Breast epithelium (tissue), 3 donors: Measurements from ENCODE around the gene PRDM16.

Source experiments
- POLR2A ChIP-seq: fragments of 450-650 bp; IDR thresholded peaks from one replicate; pipeline ENCODE4 v1.6.1; 2016; ENCODE audit warnings: antibody characterized with exemption, mild to moderate bottlenecking, moderate library complexity
- POLR2AphosphoS5 ChIP-seq, 3 donors: sonication (generic); formaldehyde crosslinking; IDR thresholded peaks; one replicate each; pipeline ENCODE4 v1.6.1; 2017; ENCODE audit warnings: antibody characterized with exemption in 3 of 3
- TF ChIP-seq, protein P1 (sequence below), 3 donors: fragments of 450-650 bp; IDR thresholded peaks; one replicate each; pipeline ENCODE4 v1.5.1; 2016 to 2017; ENCODE audit warnings: antibody characterized with exemption in 3 of 3, mild to moderate bottlenecking in 3 of 3, moderate library complexity in 3 of 3

DNA sequence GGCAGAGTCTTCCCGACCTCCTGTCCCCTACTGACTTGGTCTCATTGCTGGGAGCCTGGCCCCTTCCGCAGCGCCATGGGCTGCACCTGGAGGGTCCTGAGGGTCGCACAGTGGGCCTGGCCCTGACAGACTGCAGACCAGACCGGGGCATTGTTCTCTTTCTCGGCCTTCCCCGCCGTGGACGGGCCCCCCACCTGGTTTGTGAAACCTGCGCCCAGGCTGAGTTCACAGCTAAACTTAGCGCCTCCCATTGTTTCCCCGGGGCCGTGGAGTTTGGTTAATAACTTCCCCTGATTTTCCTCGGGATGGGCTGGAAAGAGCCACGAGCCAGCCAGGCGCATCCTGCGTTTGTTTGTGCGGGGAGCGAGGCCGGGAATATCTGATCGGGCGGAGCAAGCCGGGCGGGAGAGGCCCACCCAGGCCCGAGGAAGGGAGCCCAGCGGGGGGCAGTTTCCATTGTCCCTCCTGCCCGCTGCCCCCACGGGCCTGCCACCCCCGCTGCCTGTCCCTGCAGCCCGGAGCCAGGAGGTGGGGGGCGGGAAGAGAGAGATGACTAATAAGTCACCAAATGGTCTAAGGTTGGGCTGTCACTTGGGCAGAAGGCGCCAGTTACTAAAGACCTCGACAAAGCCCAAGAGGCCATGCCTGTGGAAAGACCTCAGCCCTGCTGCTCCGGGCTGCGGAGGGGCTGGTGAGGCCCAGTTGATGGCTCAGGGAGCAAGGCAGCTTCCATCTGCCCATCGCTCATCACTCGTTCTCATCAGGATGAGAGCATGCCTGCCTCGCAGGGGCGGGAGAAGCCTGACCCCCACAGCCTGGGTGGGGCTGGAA, 346.5 kb downstream of the PRDM16 start:
- TF ChIP-seq POLR2A: no peak
- TF ChIP-seq, protein P1, sequence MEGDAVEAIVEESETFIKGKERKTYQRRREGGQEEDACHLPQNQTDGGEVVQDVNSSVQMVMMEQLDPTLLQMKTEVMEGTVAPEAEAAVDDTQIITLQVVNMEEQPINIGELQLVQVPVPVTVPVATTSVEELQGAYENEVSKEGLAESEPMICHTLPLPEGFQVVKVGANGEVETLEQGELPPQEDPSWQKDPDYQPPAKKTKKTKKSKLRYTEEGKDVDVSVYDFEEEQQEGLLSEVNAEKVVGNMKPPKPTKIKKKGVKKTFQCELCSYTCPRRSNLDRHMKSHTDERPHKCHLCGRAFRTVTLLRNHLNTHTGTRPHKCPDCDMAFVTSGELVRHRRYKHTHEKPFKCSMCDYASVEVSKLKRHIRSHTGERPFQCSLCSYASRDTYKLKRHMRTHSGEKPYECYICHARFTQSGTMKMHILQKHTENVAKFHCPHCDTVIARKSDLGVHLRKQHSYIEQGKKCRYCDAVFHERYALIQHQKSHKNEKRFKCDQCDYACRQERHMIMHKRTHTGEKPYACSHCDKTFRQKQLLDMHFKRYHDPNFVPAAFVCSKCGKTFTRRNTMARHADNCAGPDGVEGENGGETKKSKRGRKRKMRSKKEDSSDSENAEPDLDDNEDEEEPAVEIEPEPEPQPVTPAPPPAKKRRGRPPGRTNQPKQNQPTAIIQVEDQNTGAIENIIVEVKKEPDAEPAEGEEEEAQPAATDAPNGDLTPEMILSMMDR (IDR thresholded peaks at IDR 0.05): no peak
- no peak for TF ChIP-seq POLR2AphosphoS5 (IDR thresholded peaks at IDR 0.05)
